GM10847 (cell line): Measurements from ENCODE around the gene PCDHGA5.
A peak's percentile ranks its signal among the peaks of the same experiment; 100 is the strongest.

Experiments
- POLR2A ChIP-seq: IDR thresholded peaks from 2 replicates; pipeline ENCODE4 v1.6.1; 2011; ENCODE audit not compliant: insufficient read length; ENCODE audit errors: extremely low read depth

The PCDHGA5 gene

GRCh38 chr5:141363952-141364660 is at the start of gene PCDHGA5:
PCDHGA5 (plus strand) TSS chr5:141364162; CDS start chr5:141364331, 169 bp downstream.
- TF ChIP-seq POLR2A = no peak

GRCh38 chr5:141319202-141319601 is 44.8 kb upstream of the PCDHGA5 start:
- TF ChIP-seq POLR2A = no peak

GRCh38 chr5:141319699-141320098 is 44.3 kb upstream of the PCDHGA5 start:
- TF ChIP-seq POLR2A = no peak

- peak; percentile 95 for TF ChIP-seq POLR2A
Measured at GRCh38 chr5:141320225-141321169, 43.5 kb upstream of the PCDHGA5 start, which contains the start of gene TAF7. TAF7 (minus strand) TSS chr5:141320784; CDS start chr5:141320044, 740 bp downstream.

- no peak for TF ChIP-seq POLR2A
Measured at GRCh38 chr5:141322261-141322660, 41.7 kb upstream of the PCDHGA5 start.

- no peak for TF ChIP-seq POLR2A
Measured at GRCh38 chr5:141326088-141326854, 37.7 kb upstream of the PCDHGA5 start.

GRCh38 chr5:141328231-141328630 is 35.7 kb upstream of the PCDHGA5 start:
- no peak for TF ChIP-seq POLR2A

- TF ChIP-seq POLR2A = no peak
Measured at GRCh38 chr5:141330299-141331080, 33.5 kb upstream of the PCDHGA5 start, which contains the start of gene PCDHGA1. PCDHGA1 (plus strand) TSS chr5:141330514.

- no peak for TF ChIP-seq POLR2A
Measured at GRCh38 chr5:141338538-141339306, 25.2 kb upstream of the PCDHGA5 start, which contains the start of gene PCDHGA2. PCDHGA2 (plus strand) TSS chr5:141338760.

- no peak for TF ChIP-seq POLR2A
Measured at GRCh38 chr5:141342773-141343172, 21.2 kb upstream of the PCDHGA5 start.

- TF ChIP-seq POLR2A = no peak
Measured at GRCh38 chr5:141343242-141343952, 20.6 kb upstream of the PCDHGA5 start, which contains the start of gene PCDHGA3. PCDHGA3 (plus strand) TSS chr5:141343829; CDS start chr5:141344034, 205 bp downstream.

GRCh38 chr5:141343953-141344463 is 20.0 kb upstream of the PCDHGA5 start:
- TF ChIP-seq POLR2A = no peak

- no peak for TF ChIP-seq POLR2A
Measured at GRCh38 chr5:141345327-141345726, 18.6 kb upstream of the PCDHGA5 start.
